ENCODE measurements around the gene AMT.

DNA sequence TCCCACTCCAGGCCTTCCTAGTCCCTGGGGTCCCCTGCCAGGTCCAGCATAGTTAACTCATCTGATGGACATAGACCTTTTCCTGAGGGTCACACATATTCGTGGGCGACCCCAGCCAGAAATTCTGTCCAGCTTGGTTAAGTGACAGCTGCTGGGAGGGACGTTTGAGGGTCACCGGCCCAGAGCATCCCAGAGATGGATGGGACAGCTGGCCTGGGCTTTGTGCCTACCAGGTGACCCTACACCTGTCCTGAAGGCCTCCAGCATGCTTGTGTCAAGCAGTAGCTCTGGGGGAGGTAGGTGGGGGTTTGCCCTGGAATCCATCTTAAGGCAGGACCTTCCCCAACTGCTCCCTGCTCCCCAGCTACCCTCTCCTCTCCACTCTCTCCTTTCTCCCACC, 38.7 kb upstream of the AMT start:
- TF ChIP-seq POLR2AphosphoS5 (IDR thresholded peaks at IDR 0.05; ENCODE audit: low read depth, low read length) (no peak), POLR2A (IDR thresholded peaks at IDR 0.05; ENCODE audit: low read depth, low read length) (no peak), TAF1 (IDR thresholded peaks at IDR 0.05; ENCODE audit: low read depth, low read length) (no peak), SPI1 (IDR thresholded peaks at IDR 0.05; ENCODE audit: low read depth, low read length) (no peak), PAX5 (IDR thresholded peaks at IDR 0.05; ENCODE audit: insufficient read depth, low read length, severe bottlenecking) (no peak)
